Smooth muscle cell (in vitro differentiated cells): Measurements from ENCODE around the gene KCTD6. TPM values are rescaled to one million over a fixed set of nuclear protein-coding genes. Genes with fewer than 3 reads are reported as not detected.

Experiments used
- DNase-seq: peaks from one replicate; lab custom pipeline; 2025; ENCODE audit not compliant: unreplicated experiment; lab: John Stamatoyannopoulos, UW
- H2AFZ ChIP-seq: fragments of 200-600 bp; sonication (generic); 2 replicates; pipeline ENCODE4 v1.6.0; 2016; ENCODE audit warnings: antibody characterized with exemption, low read depth, mild to moderate bottlenecking
- H3F3A ChIP-seq: fragments of 200-600 bp; sonication (generic); 2 replicates; pipeline ENCODE4 v1.6.0; 2017; ENCODE audit warnings: antibody characterized with exemption, low read depth
- H3K27ac ChIP-seq: fragments of 200-600 bp; sonication (generic); 2 replicates; pipeline ENCODE4 v1.5.1; 2016; ENCODE audit warnings: low read depth, mild to moderate bottlenecking
- H3K27me3 ChIP-seq: fragments of 200-600 bp; sonication (generic); 2 replicates; pipeline ENCODE4 v1.6.1; 2016; ENCODE audit warnings: low read depth, mild to moderate bottlenecking
- H3K36me3 ChIP-seq: fragments of 200-600 bp; sonication (generic); 2 replicates; pipeline ENCODE4 v1.5.1; 2016; ENCODE audit warnings: low read depth
- H3K4me1 ChIP-seq: fragments of 200-600 bp; sonication (generic); 2 replicates; pipeline ENCODE4 v1.5.1; 2016; ENCODE audit warnings: low read depth
- H3K4me2 ChIP-seq: fragments of 200-600 bp; sonication (generic); 2 replicates; pipeline ENCODE4 v1.6.0; 2016; ENCODE audit warnings: mild to moderate bottlenecking
- H3K4me3 ChIP-seq: fragments of 200-600 bp; sonication (generic); 2 replicates; pipeline ENCODE4 v1.5.1; 2016; ENCODE audit warnings: mild to moderate bottlenecking
- H3K79me2 ChIP-seq: fragments of 200-600 bp; sonication (generic); 2 replicates; pipeline ENCODE4 v1.6.0; 2016; ENCODE audit warnings: low read depth, mild to moderate bottlenecking
- H3K9ac ChIP-seq: fragments of 200-600 bp; sonication (generic); 2 replicates; pipeline ENCODE4 v1.6.0; 2016; ENCODE audit warnings: low read depth
- H3K9me3 ChIP-seq: fragments of 200-600 bp; sonication (generic); replicated peaks from 2 replicates; pipeline ENCODE4 v1.5.1; 2016; ENCODE audit warnings: low read depth
- H4K20me1 ChIP-seq: fragments of 200-600 bp; sonication (generic); 2 replicates; pipeline ENCODE4 v1.6.0; 2016; ENCODE audit warnings: low read depth
- CTCF ChIP-seq: fragments of 200-600 bp; sonication (generic); IDR thresholded peaks from 2 replicates; pipeline ENCODE4 v1.5.1; 2017; ENCODE audit warnings: borderline replicate concordance, mild to moderate bottlenecking, antibody characterized with exemption; ENCODE audit not compliant: insufficient read depth, poor library complexity, severe bottlenecking
- WGBS: methylation state at CpG from one replicate; pipeline ENCODE4 v1.1.7; 2016; ENCODE audit warnings: low lambda C conversion rate; 5-methylcytosine and 5-hydroxymethylcytosine counted together
- polyA plus RNA-seq: library from polyadenylated mRNA; unstranded; fragments of >200 nt; fragmentation: Nextera tagmentation; extraction: Ambion mirVana; gene quantifications from 2 replicates; pipeline ENCODE4 v1.2.1, GENCODE V29; 2016
- total RNA-seq: library from RNA; depleted of rRNA; stranded (reverse); fragments of >200 nt; gene quantifications from 2 replicates; pipeline ENCODE4 v1.2.3, GENCODE V29; 2014

KCTD6 gene
- total and polyA plus RNA-seq, 2 experiments from 2014 or later = 20.9 to 21.4 TPM

- no peaks in the 10 kb centered on the region for H3K9me3 ChIP-seq
Observed at GRCh38 chr3:58534592-58535494, 42.9 kb downstream of the KCTD6 start.

GRCh38 chr3:58535531-58536500 lies 43.9 kb downstream of the KCTD6 start:
- H3K27ac ChIP-seq = no peak overlapping the region
- H3K4me1 ChIP-seq = peaks cover 16% of the 10 kb centered on the region
- no peak overlapping the region for H2AFZ ChIP-seq
- H4K20me1 ChIP-seq = no peaks in the 10 kb centered on the region
- no peak overlapping the region for H3K9ac ChIP-seq
- TF ChIP-seq CTCF = no peak
- no peak for DNase-seq
- WGBS = 53% methylated on average over 2 of the region's 2 CpGs
- H3K79me2 ChIP-seq = no peaks in the 10 kb centered on the region
- no peaks in the 10 kb centered on the region for H3F3A ChIP-seq
- H3K9me3 ChIP-seq = no peaks in the 10 kb centered on the region
- H3K4me2 ChIP-seq = peak overlapping the region; percentile 69
- no peaks in the 10 kb centered on the region for H3K36me3 ChIP-seq
- no peak overlapping the region for H3K4me3 ChIP-seq
- no peaks in the 10 kb centered on the region for H3K27me3 ChIP-seq

More at GRCh38 chr3:58534592-58535494, 42.9 kb downstream of the KCTD6 start:
- H3F3A ChIP-seq = no peaks in the 10 kb centered on the region
- H3K79me2 ChIP-seq = no peaks in the 10 kb centered on the region
- no peak overlapping the region for H3K4me2 ChIP-seq
- no peak overlapping the region for H2AFZ ChIP-seq
- no peaks in the 10 kb centered on the region for H4K20me1 ChIP-seq
- no peak for TF ChIP-seq CTCF
- WGBS = 96% methylated on average over 9 of the region's 9 CpGs
- H3K27me3 ChIP-seq = no peaks in the 10 kb centered on the region
- H3K4me1 ChIP-seq = peaks cover 16% of the 10 kb centered on the region
- H3K9ac ChIP-seq = no peak overlapping the region
- H3K27ac ChIP-seq = no peak overlapping the region
- H3K4me3 ChIP-seq = no peak overlapping the region
- H3K36me3 ChIP-seq = no peaks in the 10 kb centered on the region
- DNase-seq = no peak

- WGBS = 67% methylated on average over 13 of the region's 13 CpGs
- DNase-seq = no peak
- Histone ChIP-seq H3K4me2 (peak within 1 kb of the TSS; percentile 69), H3K27me3 (no peaks in the 10 kb centered on the region), H3K36me3 (no peaks in the 10 kb centered on the region), H3F3A (no peaks in the 10 kb centered on the region), H3K9me3 (no peaks in the 10 kb centered on the region), H3K4me3 (peak within 1 kb of the TSS; percentile 26), H3K27ac (peak within 1 kb of the TSS; percentile 55), H4K20me1 (no peaks in the 10 kb centered on the region), H3K79me2 (no peaks in the 10 kb centered on the region), H2AFZ (peak within 1 kb of the TSS; percentile 80), H3K4me1 (peaks cover 16% of the 10 kb centered on the region), H3K9ac (peak within 1 kb of the TSS; percentile 50)
- TF ChIP-seq CTCF = no peak
Observed at GRCh38 chr3:58536501-58537411, 44.9 kb downstream of the KCTD6 start, which contains the start of gene ACOX2. TSS of gene ACOX2 (minus strand) at chr3:58537190. CDS start at chr3:58535106, 2,084 bp downstream.
